Gastroesophageal sphincter (tissue), 3 donors: Measurements from ENCODE around the gene GATA1.

Experiments used
- EP300 ChIP-seq: sonication (generic); formaldehyde crosslinking; IDR thresholded peaks from one replicate; pipeline ENCODE4 v1.6.1; 2017; ENCODE audit warnings: antibody characterized with exemption, mild to moderate bottlenecking
- POLR2A ChIP-seq, 2 donors: fragments of 450-650 bp; IDR thresholded peaks; one replicate each; pipeline ENCODE4 v1.6.1; 2017; ENCODE audit warnings: antibody characterized with exemption in 2 of 2, mild to moderate bottlenecking in 2 of 2, moderate library complexity in 1 of 2
- POLR2AphosphoS5 ChIP-seq: sonication (generic); formaldehyde crosslinking; IDR thresholded peaks from one replicate; pipeline ENCODE4 v1.6.1; 2017; ENCODE audit warnings: antibody characterized with exemption
- TF ChIP-seq, protein P1 (sequence below), 4 experiments: fragments of 200-600 bp in 2 of 4; fragments of 450-650 bp in 2 of 4; sonication (generic) in 1 of 4; IDR thresholded peaks; one replicate each; pipeline ENCODE4 v1.5.1; 2017 to 2019; ENCODE audit warnings: antibody characterized with exemption in 4 of 4, mild to moderate bottlenecking in 2 of 4, moderate library complexity in 2 of 4

- TF ChIP-seq POLR2A (IDR thresholded peaks at IDR 0.05): no peak
- TF ChIP-seq POLR2AphosphoS5: no peak
- TF ChIP-seq, protein P1, sequence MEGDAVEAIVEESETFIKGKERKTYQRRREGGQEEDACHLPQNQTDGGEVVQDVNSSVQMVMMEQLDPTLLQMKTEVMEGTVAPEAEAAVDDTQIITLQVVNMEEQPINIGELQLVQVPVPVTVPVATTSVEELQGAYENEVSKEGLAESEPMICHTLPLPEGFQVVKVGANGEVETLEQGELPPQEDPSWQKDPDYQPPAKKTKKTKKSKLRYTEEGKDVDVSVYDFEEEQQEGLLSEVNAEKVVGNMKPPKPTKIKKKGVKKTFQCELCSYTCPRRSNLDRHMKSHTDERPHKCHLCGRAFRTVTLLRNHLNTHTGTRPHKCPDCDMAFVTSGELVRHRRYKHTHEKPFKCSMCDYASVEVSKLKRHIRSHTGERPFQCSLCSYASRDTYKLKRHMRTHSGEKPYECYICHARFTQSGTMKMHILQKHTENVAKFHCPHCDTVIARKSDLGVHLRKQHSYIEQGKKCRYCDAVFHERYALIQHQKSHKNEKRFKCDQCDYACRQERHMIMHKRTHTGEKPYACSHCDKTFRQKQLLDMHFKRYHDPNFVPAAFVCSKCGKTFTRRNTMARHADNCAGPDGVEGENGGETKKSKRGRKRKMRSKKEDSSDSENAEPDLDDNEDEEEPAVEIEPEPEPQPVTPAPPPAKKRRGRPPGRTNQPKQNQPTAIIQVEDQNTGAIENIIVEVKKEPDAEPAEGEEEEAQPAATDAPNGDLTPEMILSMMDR (IDR thresholded peaks at IDR 0.05): no peak
- TF ChIP-seq EP300: no peak
These were observed 48.5 kb upstream of the GATA1 start for GRCh38 chrX:48737940-48738339.
